HEK293T (cell line): ENCODE measurements around the gene MYO9A.

Experiments used
- ARNT ChIP-seq: fragments of 450-650 bp; IDR thresholded peaks from 2 replicates; pipeline ENCODE4 v1.6.1; 2017; ENCODE audit warnings: mild to moderate bottlenecking
- BHLHE40 ChIP-seq: fragments of 450-650 bp; IDR thresholded peaks from 2 replicates; pipeline ENCODE4 v1.6.1; 2016; ENCODE audit warnings: mild to moderate bottlenecking, moderate library complexity, borderline replicate concordance
- ELF4 ChIP-seq: fragments of 450-650 bp; IDR thresholded peaks from 2 replicates; pipeline ENCODE4 v1.6.1; 2017; ENCODE audit warnings: antibody characterized with exemption
- FOXA1 ChIP-seq: fragments of 450-650 bp; IDR thresholded peaks from 2 replicates; pipeline ENCODE4 v1.6.1; 2016; ENCODE audit warnings: mild to moderate bottlenecking
- FOXK2 ChIP-seq: fragments of 450-650 bp; IDR thresholded peaks from 2 replicates; pipeline ENCODE4 v1.6.1; 2016; ENCODE audit warnings: mild to moderate bottlenecking
- FOXM1 ChIP-seq: fragments of 450-650 bp; IDR thresholded peaks from 2 replicates; pipeline ENCODE4 v1.6.1; 2017; ENCODE audit warnings: mild to moderate bottlenecking, borderline replicate concordance
- HDGF ChIP-seq: fragments of 450-650 bp; IDR thresholded peaks from 2 replicates; pipeline ENCODE4 v1.6.1; 2017; ENCODE audit warnings: antibody characterized with exemption, borderline replicate concordance
- NFRKB ChIP-seq: fragments of 450-650 bp; IDR thresholded peaks from 2 replicates; pipeline ENCODE4 v1.6.1; 2016; ENCODE audit warnings: mild to moderate bottlenecking, moderate library complexity
- PKNOX1 ChIP-seq: fragments of 450-650 bp; IDR thresholded peaks from 2 replicates; pipeline ENCODE4 v1.6.1; 2016
- TARDBP ChIP-seq: fragments of 450-650 bp; IDR thresholded peaks from 2 replicates; pipeline ENCODE4 v1.6.1; 2016
- ZNF384 ChIP-seq: fragments of 450-650 bp; IDR thresholded peaks from 2 replicates; pipeline ENCODE4 v1.6.1; 2016

DNA sequence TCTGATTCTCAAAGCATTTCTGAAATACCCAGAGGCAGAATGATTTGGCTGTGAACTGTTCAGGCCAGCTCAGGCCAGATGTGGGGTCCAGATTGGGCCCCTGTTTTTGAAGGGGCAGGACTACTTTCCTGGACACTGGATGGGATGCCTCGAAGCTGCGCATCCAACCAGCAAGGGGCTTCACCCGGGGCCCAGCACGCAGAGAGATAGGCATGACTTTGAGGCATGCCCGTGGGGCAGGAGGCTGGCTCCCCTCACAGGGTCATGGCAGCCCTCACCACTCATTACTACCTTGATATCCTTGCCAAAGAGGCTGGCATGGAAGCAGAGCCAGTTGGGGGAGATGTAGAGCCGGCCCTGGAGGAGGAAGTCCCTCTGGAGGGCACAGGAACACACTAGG, 49.5 kb upstream of the MYO9A start:
- TF ChIP-seq FOXK2 (no peak), FOXM1 (no peak), BHLHE40 (no peak), FOXA1 (no peak), TARDBP (no peak), ELF4 (no peak), HDGF (no peak), NFRKB (no peak), ZNF384 (no peak), ARNT (no peak), PKNOX1 (no peak)
